ENCODE results near the gene UFSP1. TPM values are rescaled to one million over a fixed set of nuclear protein-coding genes. Genes with fewer than 3 reads are reported as not detected.

Gene UFSP1
- total and polyA plus RNA-seq, 10 of the 15 experiments (the other 5 are each of a cell fraction or from before 2014, with no cell fraction given) = 0.14 to 10.6 (median 2.8) TPM

DNA sequence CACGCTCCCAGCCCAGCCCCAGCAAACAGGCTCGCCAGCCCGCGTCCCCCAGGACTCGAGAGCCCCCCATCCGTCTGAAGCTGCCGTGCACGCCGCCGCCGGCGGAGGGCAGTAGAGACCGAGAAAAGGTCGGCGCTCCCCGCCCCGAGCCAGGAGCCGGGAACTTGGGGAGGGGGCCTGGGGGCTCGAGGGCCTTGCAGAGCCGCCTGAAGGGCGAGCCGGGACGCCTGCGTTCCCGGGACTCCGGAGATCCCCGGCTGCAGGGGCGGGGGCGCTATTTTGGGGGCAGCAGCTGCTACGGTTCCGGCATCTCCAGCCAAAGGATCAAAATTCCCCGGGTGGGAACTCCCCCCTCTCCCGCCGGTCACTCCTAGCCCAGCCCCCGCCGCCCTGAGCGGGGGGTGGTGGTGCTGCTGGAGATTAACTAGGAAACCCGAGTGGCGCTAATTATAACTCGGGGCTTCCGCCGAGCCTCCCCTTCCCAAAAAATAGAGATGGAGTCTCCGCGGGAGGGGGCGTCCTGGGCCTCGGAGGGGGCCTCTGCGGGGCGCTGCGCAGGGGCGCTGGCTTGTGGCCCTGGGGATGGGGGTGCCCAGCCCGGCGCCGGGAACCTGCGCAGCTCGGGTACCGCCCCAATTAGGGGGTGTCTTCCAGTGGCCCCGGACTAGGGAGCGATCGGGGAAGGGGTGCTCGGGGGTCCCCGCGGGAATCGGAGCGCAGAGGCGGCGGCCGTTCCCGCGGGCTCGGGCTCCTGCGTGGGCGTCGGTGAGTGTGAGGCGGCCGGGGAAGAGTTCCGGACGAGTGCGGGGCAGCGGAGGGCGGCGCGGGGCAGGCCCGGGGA, 5.6 kb upstream of the UFSP1 start:
- peak overlapping the region; percentile 78 for H3K4me3 ChIP-seq
- H4K20me1 ChIP-seq (ENCODE audit: control insufficient read depth, insufficient read depth) = no peaks in the 10 kb centered on the region
- no peak overlapping the region for H3K27ac ChIP-seq (ENCODE audit: control insufficient read depth, insufficient read depth)
- ATAC-seq (peak; percentile 34), FAIRE-seq (peak; percentile 27), DNase-seq (ENCODE audit: low read depth, low spot score) (no peak)
- peaks cover 19% of the 10 kb centered on the region for H3K4me1 ChIP-seq (ENCODE audit: control insufficient read depth, insufficient read depth, low read length)
- intact Hi-C loops (cut with micrococcal nuclease; ENCODE audit: unreplicated experiment) = loop anchor here (1.0 to 5.0 kb wide), 2 partner anchors 72 to 182 kb away; partner anchors contain the start of gene MUC12
- ChIA-PET CTCF (interaction anchor here (1.0 to 2.5 kb wide), 10 partner anchors 20 to 299 kb away, joined by 3 to 17 read pairs (median 4); partner anchors contain the start of genes SLC12A9 and SRRT), RAD21 (ENCODE audit: unreplicated experiment) (interaction anchor here (0.6 to 1.5 kb wide), 5 partner anchors 23 to 664 kb away, joined by 3 to 4 read pairs (median 3); partner anchors contain the start of gene SLC12A9), SMC1A (ENCODE audit: uncharacterized antibody, unreplicated experiment) (interaction anchor here (1.4 to 1.9 kb wide), 3 partner anchors 163 to 249 kb away, joined by 3 to 5 read pairs (median 4); no protein-coding TSS in a partner anchor), POLR2A (interaction anchor here (0.5 kb wide), 1 partner anchor 206 kb away, joined by 4 read pairs; no protein-coding TSS in a partner anchor)
- no peaks in the 10 kb centered on the region for H3K79me2 ChIP-seq (ENCODE audit: control insufficient read depth, insufficient read depth, low read length)
- BruUV-seq (replicated peaks) = no TSS peak
- H3K9me3 ChIP-seq (replicated peaks; ENCODE audit: control insufficient read depth, insufficient read depth, low read length) = no peaks in the 10 kb centered on the region
- peak overlapping the region; percentile 82 for H3K4me2 ChIP-seq (ENCODE audit: control insufficient read depth, insufficient read depth)
- in situ Hi-C loops (cut with MboI) = loop anchor here (5.0 kb wide), 1 partner anchor 162 kb away; no protein-coding TSS in a partner anchor
- H3K36me3 ChIP-seq (ENCODE audit: control insufficient read depth in 2 of 2, insufficient read depth in 2 of 2, low read length in 1 of 2) = no peaks in the 10 kb centered on the region
- peaks cover 6 to 7% of the 10 kb centered on the region in 2 experiments for H3K27me3 ChIP-seq (replicated peaks in 1 of 2; ENCODE audit: control insufficient read depth in 2 of 2, insufficient read depth in 2 of 2, low read length in 1 of 2)
- WGBS (ENCODE audit: insufficient coverage, insufficient replicate concordance, low lambda C conversion rate, missing lambda C conversion rate) = 1% methylated on average over 34 of the region's 83 CpGs
- peak overlapping the region; percentile 58 for H2AFZ ChIP-seq (ENCODE audit: control insufficient read depth, low read depth, low read length)
- peak overlapping the region; percentile 27; the same call in 1 of the 2 replicates for H3K9ac ChIP-seq (ENCODE audit: control insufficient read depth, insufficient read depth, low read length)
- TF ChIP-seq BHLHE40 (IDR thresholded peaks at IDR 0.05; ENCODE audit: borderline replicate concordance in 1 of 2, low read depth in 2 of 2, low read length in 1 of 2) (no peak; a peak in 1 of 4 replicates), STAT1 (conservative IDR thresholded peaks at IDR 0.05) (0 out of 2 replicates have a peak, but pooled peaks have one; percentile 28), SUZ12 (IDR thresholded peaks at IDR 0.05; ENCODE audit: unreplicated experiment) (no peak), SREBF2 (IDR thresholded peaks at IDR 0.05; ENCODE audit: low read length) (no peak), POLR2A (IDR thresholded peaks at IDR 0.05; ENCODE audit: low read depth, low read length) (no peak), EGR1 (IDR thresholded peaks at IDR 0.05; ENCODE audit: borderline replicate concordance in 1 of 2, low read depth in 2 of 2, low read length in 2 of 2) (peak in 1 of 2 experiments; percentile 63; a peak in 1 of 3 replicates), FOXK2 (IDR thresholded peaks at IDR 0.05) (no peak)
- TF ChIP-seq, protein P1, sequence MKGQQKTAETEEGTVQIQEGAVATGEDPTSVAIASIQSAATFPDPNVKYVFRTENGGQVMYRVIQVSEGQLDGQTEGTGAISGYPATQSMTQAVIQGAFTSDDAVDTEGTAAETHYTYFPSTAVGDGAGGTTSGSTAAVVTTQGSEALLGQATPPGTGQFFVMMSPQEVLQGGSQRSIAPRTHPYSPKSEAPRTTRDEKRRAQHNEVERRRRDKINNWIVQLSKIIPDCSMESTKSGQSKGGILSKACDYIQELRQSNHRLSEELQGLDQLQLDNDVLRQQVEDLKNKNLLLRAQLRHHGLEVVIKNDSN (IDR thresholded peaks at IDR 0.05; ENCODE audit: borderline replicate concordance, extremely low read length, insufficient read depth, low read depth, low read length) = no peak
- TF ChIP-seq, protein P2, sequence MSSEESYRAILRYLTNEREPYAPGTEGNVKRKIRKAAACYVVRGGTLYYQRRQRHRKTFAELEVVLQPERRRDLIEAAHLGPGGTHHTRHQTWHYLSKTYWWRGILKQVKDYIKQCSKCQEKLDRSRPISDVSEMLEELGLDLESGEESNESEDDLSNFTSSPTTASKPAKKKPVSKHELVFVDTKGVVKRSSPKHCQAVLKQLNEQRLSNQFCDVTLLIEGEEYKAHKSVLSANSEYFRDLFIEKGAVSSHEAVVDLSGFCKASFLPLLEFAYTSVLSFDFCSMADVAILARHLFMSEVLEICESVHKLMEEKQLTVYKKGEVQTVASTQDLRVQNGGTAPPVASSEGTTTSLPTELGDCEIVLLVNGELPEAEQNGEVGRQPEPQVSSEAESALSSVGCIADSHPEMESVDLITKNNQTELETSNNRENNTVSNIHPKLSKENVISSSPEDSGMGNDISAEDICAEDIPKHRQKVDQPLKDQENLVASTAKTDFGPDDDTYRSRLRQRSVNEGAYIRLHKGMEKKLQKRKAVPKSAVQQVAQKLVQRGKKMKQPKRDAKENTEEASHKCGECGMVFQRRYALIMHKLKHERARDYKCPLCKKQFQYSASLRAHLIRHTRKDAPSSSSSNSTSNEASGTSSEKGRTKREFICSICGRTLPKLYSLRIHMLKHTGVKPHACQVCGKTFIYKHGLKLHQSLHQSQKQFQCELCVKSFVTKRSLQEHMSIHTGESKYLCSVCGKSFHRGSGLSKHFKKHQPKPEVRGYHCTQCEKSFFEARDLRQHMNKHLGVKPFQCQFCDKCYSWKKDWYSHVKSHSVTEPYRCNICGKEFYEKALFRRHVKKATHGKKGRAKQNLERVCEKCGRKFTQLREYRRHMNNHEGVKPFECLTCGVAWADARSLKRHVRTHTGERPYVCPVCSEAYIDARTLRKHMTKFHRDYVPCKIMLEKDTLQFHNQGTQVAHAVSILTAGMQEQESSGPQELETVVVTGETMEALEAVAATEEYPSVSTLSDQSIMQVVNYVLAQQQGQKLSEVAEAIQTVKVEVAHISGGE (CRISPR knock-in tag; IDR thresholded peaks at IDR 0.05) = no peak
- TF ChIP-seq, protein P3, sequence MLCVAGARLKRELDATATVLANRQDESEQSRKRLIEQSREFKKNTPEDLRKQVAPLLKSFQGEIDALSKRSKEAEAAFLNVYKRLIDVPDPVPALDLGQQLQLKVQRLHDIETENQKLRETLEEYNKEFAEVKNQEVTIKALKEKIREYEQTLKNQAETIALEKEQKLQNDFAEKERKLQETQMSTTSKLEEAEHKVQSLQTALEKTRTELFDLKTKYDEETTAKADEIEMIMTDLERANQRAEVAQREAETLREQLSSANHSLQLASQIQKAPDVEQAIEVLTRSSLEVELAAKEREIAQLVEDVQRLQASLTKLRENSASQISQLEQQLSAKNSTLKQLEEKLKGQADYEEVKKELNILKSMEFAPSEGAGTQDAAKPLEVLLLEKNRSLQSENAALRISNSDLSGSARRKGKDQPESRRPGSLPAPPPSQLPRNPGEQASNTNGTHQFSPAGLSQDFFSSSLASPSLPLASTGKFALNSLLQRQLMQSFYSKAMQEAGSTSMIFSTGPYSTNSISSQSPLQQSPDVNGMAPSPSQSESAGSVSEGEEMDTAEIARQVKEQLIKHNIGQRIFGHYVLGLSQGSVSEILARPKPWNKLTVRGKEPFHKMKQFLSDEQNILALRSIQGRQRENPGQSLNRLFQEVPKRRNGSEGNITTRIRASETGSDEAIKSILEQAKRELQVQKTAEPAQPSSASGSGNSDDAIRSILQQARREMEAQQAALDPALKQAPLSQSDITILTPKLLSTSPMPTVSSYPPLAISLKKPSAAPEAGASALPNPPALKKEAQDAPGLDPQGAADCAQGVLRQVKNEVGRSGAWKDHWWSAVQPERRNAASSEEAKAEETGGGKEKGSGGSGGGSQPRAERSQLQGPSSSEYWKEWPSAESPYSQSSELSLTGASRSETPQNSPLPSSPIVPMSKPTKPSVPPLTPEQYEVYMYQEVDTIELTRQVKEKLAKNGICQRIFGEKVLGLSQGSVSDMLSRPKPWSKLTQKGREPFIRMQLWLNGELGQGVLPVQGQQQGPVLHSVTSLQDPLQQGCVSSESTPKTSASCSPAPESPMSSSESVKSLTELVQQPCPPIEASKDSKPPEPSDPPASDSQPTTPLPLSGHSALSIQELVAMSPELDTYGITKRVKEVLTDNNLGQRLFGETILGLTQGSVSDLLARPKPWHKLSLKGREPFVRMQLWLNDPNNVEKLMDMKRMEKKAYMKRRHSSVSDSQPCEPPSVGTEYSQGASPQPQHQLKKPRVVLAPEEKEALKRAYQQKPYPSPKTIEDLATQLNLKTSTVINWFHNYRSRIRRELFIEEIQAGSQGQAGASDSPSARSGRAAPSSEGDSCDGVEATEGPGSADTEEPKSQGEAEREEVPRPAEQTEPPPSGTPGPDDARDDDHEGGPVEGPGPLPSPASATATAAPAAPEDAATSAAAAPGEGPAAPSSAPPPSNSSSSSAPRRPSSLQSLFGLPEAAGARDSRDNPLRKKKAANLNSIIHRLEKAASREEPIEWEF (IDR thresholded peaks at IDR 0.05; ENCODE audit: insufficient replicate concordance, low read depth, low read length) = no peak
